ENCODE data around the gene OR6A2. TPM values are rescaled to one million over a fixed set of nuclear protein-coding genes. Genes with fewer than 3 reads are reported as not detected.

OR6A2 gene
- total RNA-seq, 2 experiments from 2014 or later, result 0.16 to 0.38 TPM

- H3K4me3 Mint-ChIP-seq, result no peak overlapping the region
- no peak for DNase-seq
- no peaks in the 10 kb centered on the region for H3K4me1 Mint-ChIP-seq (ENCODE audit: low read depth)
- no peak for ATAC-seq
- ChIA-PET CTCF (interaction anchor here (5.4 kb wide), 1 partner anchor 18 kb away, joined by 25 read pairs; no protein-coding TSS in a partner anchor), POLR2A (no interaction called here)
- no peak overlapping the region for H3K27ac Mint-ChIP-seq
- intact Hi-C loops (cut with micrococcal nuclease), result no loop called here
- H3K36me3 Mint-ChIP-seq (ENCODE audit: low read depth), result no peaks in the 10 kb centered on the region
- H3K9me3 Mint-ChIP-seq, result no peaks in the 10 kb centered on the region
- H3K27me3 Mint-ChIP-seq, result peaks cover under 1% of the 10 kb centered on the region
- TF ChIP-seq CTCF (IDR thresholded peaks at IDR 0.05), result no peak
These were observed 4.8 kb downstream of the OR6A2 start for GRCh38 chr11:6794639-6795038.

- no peak for TF ChIP-seq CTCF (IDR thresholded peaks at IDR 0.05)
- Mint-ChIP-seq H3K4me3 (no peak overlapping the region), H3K36me3 (ENCODE audit: low read depth) (no peaks in the 10 kb centered on the region), H3K4me1 (ENCODE audit: low read depth) (no peaks in the 10 kb centered on the region), H3K27ac (no peak overlapping the region), H3K9me3 (no peaks in the 10 kb centered on the region), H3K27me3 (peaks cover 6% of the 10 kb centered on the region)
- DNase-seq, result no peak
- ATAC-seq, result no peak
- intact Hi-C loops (cut with micrococcal nuclease), result no loop called here
- POLR2A ChIA-PET, result no interaction called here
- CTCF ChIA-PET, result interaction anchor here (2.9 kb wide), 1 partner anchor 21 kb away, joined by 12 read pairs; no protein-coding TSS in a partner anchor
These were observed 8.9 kb downstream of the OR6A2 start for GRCh38 chr11:6790546-6790945.

- DNase-seq (no peak), ATAC-seq (no peak)
- H3K4me3 Mint-ChIP-seq, result no peak within 1 kb of the TSS
- H3K27me3 Mint-ChIP-seq, result no peaks in the 10 kb centered on the region
- POLR2A ChIA-PET, result no interaction called here
- H3K4me1 Mint-ChIP-seq (ENCODE audit: low read depth), result no peaks in the 10 kb centered on the region
- intact Hi-C loops (cut with micrococcal nuclease), result no loop called here
- no peaks in the 10 kb centered on the region for H3K36me3 Mint-ChIP-seq (ENCODE audit: low read depth)
- TF ChIP-seq CTCF (IDR thresholded peaks at IDR 0.05), result no peak
- CTCF ChIA-PET, result interaction anchor here (1.1 kb wide), 3 partner anchors 28 to 30 kb away, joined by 3 to 6 read pairs (median 3); no protein-coding TSS in a partner anchor
- H3K9me3 Mint-ChIP-seq, result no peaks in the 10 kb centered on the region
- H3K27ac Mint-ChIP-seq, result no peak within 1 kb of the TSS
These were observed 16.8 kb downstream of the OR6A2 start, which contains the start of gene OR2AG1 for GRCh38 chr11:6782720-6783119. TSS of gene OR2AG1 (plus strand) at chr11:6783020. CDS start at chr11:6785038, 2,018 bp downstream.

GRCh38 chr11:6780829-6781228 is 18.7 kb downstream of the OR6A2 start:
- no peaks in the 10 kb centered on the region for H3K9me3 Mint-ChIP-seq
- CTCF ChIA-PET, result interaction anchor here (0.7 to 1.3 kb wide), 2 partner anchors 23 to 32 kb away, joined by 3 to 4 read pairs; no protein-coding TSS in a partner anchor
- no peak overlapping the region for H3K27ac Mint-ChIP-seq
- POLR2A ChIA-PET, result no interaction called here
- no peaks in the 10 kb centered on the region for H3K36me3 Mint-ChIP-seq (ENCODE audit: low read depth)
- ATAC-seq (no peak), DNase-seq (no peak)
- H3K4me3 Mint-ChIP-seq, result no peak overlapping the region
- H3K4me1 Mint-ChIP-seq (ENCODE audit: low read depth), result no peaks in the 10 kb centered on the region
- peaks cover 2% of the 10 kb centered on the region for H3K27me3 Mint-ChIP-seq
- intact Hi-C loops (cut with micrococcal nuclease), result no loop called here
- no peak for TF ChIP-seq CTCF (IDR thresholded peaks at IDR 0.05)

- ChIA-PET POLR2A (no interaction called here), CTCF (interaction anchor here (0.6 to 1.3 kb wide), 4 partner anchors 20 to 269 kb away, joined by 3 to 6 read pairs (median 4); no protein-coding TSS in a partner anchor)
- Mint-ChIP-seq H3K4me1 (ENCODE audit: low read depth) (no peaks in the 10 kb centered on the region), H3K9me3 (no peaks in the 10 kb centered on the region), H3K4me3 (no peak overlapping the region), H3K27ac (no peak overlapping the region), H3K36me3 (ENCODE audit: low read depth) (no peaks in the 10 kb centered on the region), H3K27me3 (peaks cover 2% of the 10 kb centered on the region)
- no peak for TF ChIP-seq CTCF (IDR thresholded peaks at IDR 0.05)
- DNase-seq (no peak), ATAC-seq (no peak)
- intact Hi-C loops (cut with micrococcal nuclease), result no loop called here
These were observed 21.0 kb downstream of the OR6A2 start for GRCh38 chr11:6778518-6778917.
